Gastrocnemius medialis (tissue), 4 donors: ENCODE results near the gene BTRC. TPM values are rescaled to one million over a fixed set of nuclear protein-coding genes. Genes with fewer than 3 reads are reported as not detected.

Source experiments
- ATAC-seq, 2 donors: fragments of 150-250 bp; one replicate each; pipeline ENCODE4 v1.9.1; 2016
- DNase-seq, 2 donors: peaks; one replicate each; pipeline ENCODE4 v3.0.0-alpha.2; 2019
- H3K27ac ChIP-seq, 4 donors: fragments of 200-600 bp; sonication (generic); 1 replicate in 1 of 4; 2 replicates in 3 of 4; pipeline ENCODE4 v1.5.1; 2016 to 2018; ENCODE audit warnings: mild to moderate bottlenecking in 2 of 4, moderate library complexity in 1 of 4
- H3K27me3 ChIP-seq, 3 donors: fragments of 200-600 bp; sonication (generic) in 2 of 3; 1 replicate in 1 of 3; 2 replicates in 2 of 3; pipeline versions ENCODE4 v1.5.1 to v1.6.0; 2016 to 2019; ENCODE audit warnings: mild to moderate bottlenecking in 1 of 3, moderate library complexity in 1 of 3
- H3K36me3 ChIP-seq, 2 donors: fragments of 200-600 bp; sonication (generic) in 1 of 2; one replicate each; pipeline ENCODE4 v1.5.1; 2017 to 2018
- H3K4me1 ChIP-seq, 2 donors: fragments of 200-600 bp; sonication (generic) in 1 of 2; one replicate each; pipeline ENCODE4 v1.5.1; 2016 to 2017; ENCODE audit warnings: mild to moderate bottlenecking in 2 of 2
- H3K4me3 ChIP-seq, 4 donors: fragments of 200-600 bp; sonication (generic) in 3 of 4; 1 replicate in 1 of 4; 2 replicates in 3 of 4; pipeline ENCODE4 v1.5.1; 2016 to 2019; ENCODE audit warnings: mild to moderate bottlenecking in 2 of 4
- H3K9me3 ChIP-seq, 3 donors: fragments of 200-600 bp; sonication (generic) in 2 of 3; 1 replicate in 1 of 3; 2 replicates in 2 of 3; pipeline ENCODE4 v1.5.1; 2016 to 2019
- POLR2A ChIP-seq, 2 donors: fragments of 450-650 bp; IDR thresholded peaks; one replicate each; pipeline ENCODE4 v1.6.1; 2017; ENCODE audit warnings: antibody characterized with exemption in 2 of 2, mild to moderate bottlenecking in 2 of 2, moderate library complexity in 2 of 2
- in situ Hi-C, 4 donors: fragments of 200-750 bp; cut with MboI; loops; one replicate each; pipeline versions ENCODE4 v1.15.0 to v1.8.0; 2017; ENCODE audit warnings: low sequenced_read_pairs in 4 of 4
- intact Hi-C: fragments of 100-400 bp; cut with DNase I; formaldehyde crosslinking; loops from one replicate; pipeline ENCODE4 v1.15.1; 2023; ENCODE audit warnings: low total_unique reads
- total RNA-seq, 4 donors: library from RNA; depleted of rRNA; stranded (reverse); fragments of >200 nt; gene quantifications; one replicate each; pipeline versions ENCODE4 v1.1.0 to v1.2.3, GENCODE V29; 2016
- TF ChIP-seq, protein P1 (sequence below), 5 experiments: fragments of 450-650 bp in 3 of 5; fragments of 200-600 bp in 2 of 5; sonication (generic) in 2 of 5; IDR thresholded peaks in 4 of 5; conservative IDR thresholded peaks in 1 of 5; 1 replicate in 4 of 5; 2 replicates in 1 of 5; pipeline ENCODE4 v1.5.1; 2016 to 2019; ENCODE audit warnings: antibody characterized with exemption in 5 of 5, mild to moderate bottlenecking in 3 of 5, moderate library complexity in 3 of 5

Gene BTRC
- total RNA-seq, 4 donors from 2014 or later, result 8.7 to 17.3 (median 12.6) TPM

GRCh38 chr10:101452176-101452575 is 98.2 kb downstream of the BTRC start:
- H3K27ac ChIP-seq, result no peak overlapping the region
- TF ChIP-seq, protein P1, sequence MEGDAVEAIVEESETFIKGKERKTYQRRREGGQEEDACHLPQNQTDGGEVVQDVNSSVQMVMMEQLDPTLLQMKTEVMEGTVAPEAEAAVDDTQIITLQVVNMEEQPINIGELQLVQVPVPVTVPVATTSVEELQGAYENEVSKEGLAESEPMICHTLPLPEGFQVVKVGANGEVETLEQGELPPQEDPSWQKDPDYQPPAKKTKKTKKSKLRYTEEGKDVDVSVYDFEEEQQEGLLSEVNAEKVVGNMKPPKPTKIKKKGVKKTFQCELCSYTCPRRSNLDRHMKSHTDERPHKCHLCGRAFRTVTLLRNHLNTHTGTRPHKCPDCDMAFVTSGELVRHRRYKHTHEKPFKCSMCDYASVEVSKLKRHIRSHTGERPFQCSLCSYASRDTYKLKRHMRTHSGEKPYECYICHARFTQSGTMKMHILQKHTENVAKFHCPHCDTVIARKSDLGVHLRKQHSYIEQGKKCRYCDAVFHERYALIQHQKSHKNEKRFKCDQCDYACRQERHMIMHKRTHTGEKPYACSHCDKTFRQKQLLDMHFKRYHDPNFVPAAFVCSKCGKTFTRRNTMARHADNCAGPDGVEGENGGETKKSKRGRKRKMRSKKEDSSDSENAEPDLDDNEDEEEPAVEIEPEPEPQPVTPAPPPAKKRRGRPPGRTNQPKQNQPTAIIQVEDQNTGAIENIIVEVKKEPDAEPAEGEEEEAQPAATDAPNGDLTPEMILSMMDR (IDR thresholded peaks at IDR 0.05 in 4 of 5, conservative IDR thresholded peaks at IDR 0.05 in 1 of 5), result no peak
- no peak for TF ChIP-seq POLR2A (IDR thresholded peaks at IDR 0.05)
- H3K9me3 ChIP-seq, result no peaks in the 10 kb centered on the region
- no peak overlapping the region for H3K4me3 ChIP-seq
- no peaks in the 10 kb centered on the region for H3K27me3 ChIP-seq
- in situ Hi-C loops, result no loop called here
- H3K4me1 ChIP-seq, result peaks cover 9 to 13% of the 10 kb centered on the region in 2 donors
- ATAC-seq, result no peak
- intact Hi-C loops, result no loop called here
- no peaks in the 10 kb centered on the region for H3K36me3 ChIP-seq
- DNase-seq, result no peak

- Histone ChIP-seq H3K4me3 (no peak overlapping the region), H3K27me3 (no peaks in the 10 kb centered on the region), H3K36me3 (no peaks in the 10 kb centered on the region), H3K27ac (no peak overlapping the region), H3K9me3 (no peaks in the 10 kb centered on the region), H3K4me1 (peaks cover 5 to 11% of the 10 kb centered on the region in 2 donors)
- TF ChIP-seq, protein P1 (IDR thresholded peaks at IDR 0.05 in 4 of 5, conservative IDR thresholded peaks at IDR 0.05 in 1 of 5), result no peak
- TF ChIP-seq POLR2A (IDR thresholded peaks at IDR 0.05), result no peak
- ATAC-seq, result no peak
- intact Hi-C loops, result no loop called here
- in situ Hi-C loops, result no loop called here
- no peak for DNase-seq
These were observed 98.6 kb downstream of the BTRC start for GRCh38 chr10:101452593-101452992.

DNA sequence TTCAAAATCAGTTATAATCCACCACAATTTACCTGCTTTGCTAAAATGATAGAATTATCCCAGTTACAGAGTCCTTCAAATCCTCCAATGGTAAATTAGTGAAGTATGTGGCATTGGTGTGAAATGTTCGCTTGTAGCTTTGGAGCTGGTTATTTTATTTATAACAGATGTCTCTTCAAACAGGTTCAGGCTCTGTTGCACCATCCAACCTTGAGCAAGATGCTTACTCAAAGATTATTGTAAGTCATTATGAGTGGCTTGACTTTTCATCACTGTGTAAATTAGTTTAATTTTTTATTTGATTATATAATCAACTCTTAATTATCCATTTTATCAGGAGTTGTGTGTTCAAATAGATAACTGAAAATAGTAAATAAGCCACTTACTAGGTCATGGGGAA is 99.4 kb downstream of the BTRC start:
- Histone ChIP-seq H3K27ac (no peak overlapping the region), H3K36me3 (no peaks in the 10 kb centered on the region), H3K9me3 (no peaks in the 10 kb centered on the region), H3K4me1 (peaks cover 5 to 11% of the 10 kb centered on the region in 2 donors), H3K4me3 (no peak overlapping the region), H3K27me3 (no peaks in the 10 kb centered on the region)
- intact Hi-C loops (no loop called here), in situ Hi-C loops (no loop called here)
- no peak for TF ChIP-seq POLR2A (IDR thresholded peaks at IDR 0.05)
- TF ChIP-seq, protein P1 (IDR thresholded peaks at IDR 0.05 in 4 of 5, conservative IDR thresholded peaks at IDR 0.05 in 1 of 5), result no peak
- no peak for DNase-seq
- ATAC-seq, result no peak

DNA sequence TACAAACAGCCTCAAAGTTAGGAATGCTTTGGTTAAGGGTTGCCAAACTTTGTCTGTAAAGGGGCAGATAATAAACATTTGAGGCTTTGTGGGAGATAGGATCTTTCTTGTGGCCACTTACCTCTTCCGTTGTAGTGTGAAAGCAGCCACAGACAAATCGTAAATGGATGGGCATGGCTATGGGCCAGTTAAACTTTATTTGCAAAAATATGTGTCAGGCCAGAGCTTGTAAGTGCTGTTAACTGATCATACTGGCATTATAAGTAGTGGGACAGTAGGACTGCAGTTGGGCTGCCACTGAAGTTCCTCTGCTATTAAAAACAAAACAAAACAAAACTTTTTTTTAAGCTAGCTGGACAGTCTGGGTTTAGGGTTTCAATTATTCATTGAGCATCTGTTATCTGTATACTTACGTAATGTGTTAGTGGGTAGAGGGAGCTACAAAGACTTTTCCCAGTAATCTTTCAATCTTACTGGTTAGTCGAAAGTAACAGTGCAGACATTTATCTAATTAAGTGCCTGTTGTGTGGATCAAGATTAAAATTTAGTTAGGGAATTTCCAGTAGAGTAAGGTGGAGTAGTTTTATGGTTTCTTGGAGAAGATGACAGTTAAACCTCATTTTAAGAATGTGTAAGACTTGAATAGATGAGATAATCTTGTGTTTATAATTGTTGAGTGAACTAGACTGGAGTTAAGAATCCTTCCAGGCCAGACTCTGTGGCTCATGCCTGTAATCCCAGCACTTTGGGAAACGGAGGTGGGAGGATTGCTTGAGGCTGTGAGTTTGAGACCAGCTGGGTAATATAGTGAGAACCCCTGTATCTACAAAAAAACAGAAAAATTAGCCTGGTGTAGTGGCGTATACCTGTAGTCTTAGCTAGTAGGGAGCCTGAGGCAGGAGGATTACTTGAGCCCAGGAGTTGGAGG is 100.1 kb downstream of the BTRC start:
- H3K4me1 ChIP-seq, result peaks cover 5 to 16% of the 10 kb centered on the region in 2 donors
- TF ChIP-seq POLR2A (IDR thresholded peaks at IDR 0.05), result no peak
- TF ChIP-seq, protein P1 (IDR thresholded peaks at IDR 0.05 in 4 of 5, conservative IDR thresholded peaks at IDR 0.05 in 1 of 5), result no peak
- intact Hi-C loops (no loop called here), in situ Hi-C loops (no loop called here)
- H3K9me3 ChIP-seq, result no peaks in the 10 kb centered on the region
- no peak overlapping the region for H3K4me3 ChIP-seq
- DNase-seq, result no peak
- no peaks in the 10 kb centered on the region for H3K36me3 ChIP-seq
- no peak for ATAC-seq
- H3K27me3 ChIP-seq, result no peaks in the 10 kb centered on the region
- H3K27ac ChIP-seq, result no peak overlapping the region
